Inflammatory macrophage treated with lipopolysaccharide for 1 hour (primary cell): ENCODE results near the gene IL22RA1.
A peak's percentile ranks its signal among the peaks of the same experiment; 100 is the strongest.

ENCODE experiments used
- DNase-seq, 2 donors: peaks; one replicate each; pipeline ENCODE4 v3.0.0-alpha.2; 2020 to 2022

Gene IL22RA1

DNA sequence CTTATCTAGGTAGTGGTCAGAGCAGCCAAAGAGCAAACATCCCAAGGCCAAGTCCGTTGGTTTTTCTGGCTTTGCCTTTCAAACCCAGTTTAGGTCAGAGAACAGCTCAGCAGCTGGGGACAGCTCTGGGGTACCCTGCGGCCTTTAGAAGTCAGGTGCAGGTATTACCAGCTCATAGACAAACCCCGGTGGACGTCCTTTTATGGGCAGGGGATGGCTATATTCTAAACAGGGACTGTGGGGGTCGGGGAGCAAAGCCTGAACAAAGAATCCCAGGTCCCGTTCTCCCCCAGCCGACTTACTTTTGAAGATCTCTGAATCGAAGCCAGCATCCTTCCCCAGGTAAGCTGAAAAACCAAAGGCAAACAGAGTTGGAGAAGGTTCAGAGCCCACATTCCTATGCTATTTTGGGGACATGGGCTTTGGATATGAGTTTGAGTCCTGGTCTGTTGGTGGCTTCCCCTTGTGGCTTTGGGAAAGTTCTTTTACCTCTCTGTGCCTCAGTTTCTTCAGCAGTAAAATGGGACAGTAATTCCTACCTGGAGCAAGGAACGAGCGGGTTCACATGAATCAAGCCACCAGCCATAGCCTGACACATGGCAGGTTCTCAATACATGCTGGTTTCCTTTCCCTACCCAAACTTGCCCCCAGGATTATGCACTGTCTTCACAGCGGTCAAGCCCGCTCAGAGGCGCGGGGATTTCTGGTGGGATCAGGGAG, 47.6 kb downstream of the IL22RA1 start:
- no peak for DNase-seq

- DNase-seq = no peak
Measured at GRCh38 chr1:24094554-24094953, 48.4 kb downstream of the IL22RA1 start.

DNA sequence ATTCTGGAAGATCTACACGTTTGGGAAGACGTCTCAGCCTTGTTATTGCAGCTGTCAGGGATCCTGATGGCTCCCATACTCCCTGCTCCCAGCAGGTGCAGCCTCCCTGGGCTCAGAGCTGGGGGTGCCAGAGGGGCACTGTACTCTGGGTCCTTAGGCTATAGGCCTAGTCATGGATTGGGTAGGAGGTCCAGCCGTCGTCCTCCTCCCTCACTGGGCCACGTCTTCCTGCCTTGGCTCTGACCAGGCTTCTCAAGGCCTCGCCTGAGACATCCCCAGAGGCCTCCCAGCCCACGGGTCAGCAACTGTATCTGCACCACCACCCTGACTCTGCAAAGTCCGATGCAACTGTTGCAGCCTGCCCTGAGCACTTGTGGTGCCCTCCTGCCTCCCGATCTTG, 49.2 kb downstream of the IL22RA1 start:
- no peak for DNase-seq

DNA sequence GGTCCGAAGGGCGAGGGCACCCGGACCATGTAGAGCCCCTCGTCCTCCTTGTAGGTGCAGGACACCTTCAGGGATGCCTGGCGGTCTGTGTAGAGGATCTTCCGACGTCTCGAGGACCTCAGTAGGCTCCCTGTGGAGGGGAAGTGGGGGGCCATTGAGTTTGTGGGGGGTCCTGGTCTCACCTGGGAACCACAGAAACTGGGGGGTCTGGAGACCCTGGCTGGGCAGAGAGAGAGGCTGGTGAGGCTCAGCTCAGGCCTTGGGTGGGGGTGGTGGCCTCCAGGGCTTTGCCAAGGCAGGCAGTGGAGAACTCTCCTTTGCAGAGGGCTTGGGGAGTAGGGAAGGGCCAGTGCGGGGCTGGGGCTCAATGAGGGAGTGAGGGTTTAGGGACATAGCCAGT, 50.0 kb downstream of the IL22RA1 start:
- DNase-seq = no peak

- DNase-seq = no peak
Measured at GRCh38 chr1:24091971-24092482, 50.9 kb downstream of the IL22RA1 start.

GRCh38 chr1:24090736-24091135, 52.2 kb downstream of the IL22RA1 start:
- no peak for DNase-seq

- no peak for DNase-seq
Measured at GRCh38 chr1:24089743-24090555, 53.0 kb downstream of the IL22RA1 start.

GRCh38 chr1:24089027-24089742, 53.8 kb downstream of the IL22RA1 start:
- no peak for DNase-seq

- DNase-seq = no peak
Measured at GRCh38 chr1:24086466-24086865, 56.5 kb downstream of the IL22RA1 start.

DNA sequence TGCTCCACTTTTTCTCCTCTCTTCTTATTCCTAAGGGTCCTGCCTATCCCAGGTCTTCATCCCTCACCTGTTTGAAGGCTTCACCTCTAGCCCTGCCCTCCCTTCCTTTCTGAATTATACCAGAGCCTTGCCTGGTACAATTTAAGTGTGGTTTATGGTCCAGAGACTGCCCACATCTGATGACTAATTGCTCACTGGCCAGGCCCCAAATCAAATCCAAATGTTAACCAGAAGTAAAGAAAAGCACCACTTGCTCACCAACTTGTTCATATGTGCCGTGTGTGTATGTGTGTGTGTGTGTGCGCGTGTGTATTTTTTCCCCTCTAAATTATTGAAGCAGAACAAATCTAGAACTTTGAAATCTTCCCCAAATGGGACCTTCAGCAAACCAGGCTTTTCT, 57.4 kb downstream of the IL22RA1 start:
- DNase-seq = no peak

GRCh38 chr1:24085007-24085406, 57.9 kb downstream of the IL22RA1 start:
- DNase-seq = no peak

- no peak for DNase-seq
Measured at GRCh38 chr1:24084050-24084449, 58.9 kb downstream of the IL22RA1 start.

DNA sequence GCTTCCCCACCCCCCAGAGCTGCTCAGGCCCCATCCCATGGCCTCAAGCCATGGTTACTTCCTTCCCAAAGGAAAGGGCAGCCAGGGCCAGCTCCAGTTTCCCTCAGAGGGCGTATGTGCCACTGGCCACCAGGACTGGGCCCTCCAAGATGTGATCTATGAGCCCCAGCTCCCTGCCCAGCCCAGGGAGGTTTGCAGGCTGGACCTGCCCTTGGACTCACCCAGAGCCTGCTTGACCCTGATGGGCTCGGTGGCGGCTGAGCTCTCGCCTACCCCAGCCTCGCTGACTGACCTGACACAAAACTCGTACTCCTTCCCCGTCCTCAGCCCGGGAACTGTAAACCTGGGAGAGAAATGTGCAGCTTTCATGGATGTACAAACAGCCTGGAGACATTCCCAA, 60.6 kb downstream of the IL22RA1 start:
- DNase-seq = no peak

DNA sequence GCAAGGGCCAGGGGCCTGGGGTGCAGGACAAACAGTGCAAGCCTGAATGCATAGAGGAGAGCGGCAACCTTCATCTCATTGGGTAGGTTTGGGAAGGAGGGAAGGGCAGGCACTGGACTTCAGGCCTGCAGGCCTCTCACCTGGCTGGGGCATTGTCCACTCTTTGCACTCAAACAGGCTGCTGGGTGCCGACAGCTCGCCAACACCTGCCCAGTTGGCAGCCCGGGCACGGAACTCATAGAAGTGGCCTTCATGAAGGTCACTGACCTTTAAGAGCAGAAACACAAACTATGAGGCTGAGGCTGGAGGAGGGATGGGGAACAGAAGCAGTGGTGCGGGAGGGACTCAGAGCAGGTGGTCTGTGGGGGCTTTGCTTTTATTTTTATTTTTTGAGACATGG, 61.8 kb downstream of the IL22RA1 start:
- DNase-seq = no peak

- DNase-seq = no peak
Measured at GRCh38 chr1:24080131-24080530, 62.8 kb downstream of the IL22RA1 start.

DNA sequence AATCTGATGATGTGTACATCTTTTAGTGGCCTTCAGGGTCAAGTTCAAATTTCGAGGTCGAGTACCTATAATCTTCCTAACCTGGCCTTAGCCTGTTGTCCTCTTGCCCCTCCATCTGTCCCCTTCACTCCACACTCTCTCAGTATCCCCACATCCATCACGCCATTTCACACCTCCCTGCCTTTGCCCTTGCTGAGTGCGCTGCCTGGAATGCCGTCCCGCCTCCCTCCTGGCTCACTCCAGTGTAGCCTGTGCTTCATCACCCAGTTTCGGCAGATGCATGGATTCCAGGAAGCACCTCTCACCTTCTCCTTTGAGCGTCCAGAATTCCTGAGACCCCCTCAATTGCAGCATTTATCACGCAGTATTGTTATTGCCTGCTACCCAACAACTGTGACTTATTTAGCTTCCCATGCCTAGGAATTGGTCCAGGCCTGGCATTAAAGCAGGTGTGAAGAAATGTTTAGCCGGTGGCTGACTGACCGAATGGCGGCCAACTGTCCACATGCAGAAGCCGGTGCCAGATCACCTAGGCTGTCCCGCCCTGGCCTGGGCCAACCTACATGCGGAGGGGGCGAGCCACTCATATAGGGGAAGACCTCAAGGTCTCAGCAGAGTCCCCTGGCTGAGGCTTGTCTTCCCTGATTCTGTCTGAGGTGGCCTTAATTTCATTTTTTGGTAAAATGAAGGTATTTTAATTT, 65.5 kb downstream of the IL22RA1 start:
- DNase-seq = no peak

DNA sequence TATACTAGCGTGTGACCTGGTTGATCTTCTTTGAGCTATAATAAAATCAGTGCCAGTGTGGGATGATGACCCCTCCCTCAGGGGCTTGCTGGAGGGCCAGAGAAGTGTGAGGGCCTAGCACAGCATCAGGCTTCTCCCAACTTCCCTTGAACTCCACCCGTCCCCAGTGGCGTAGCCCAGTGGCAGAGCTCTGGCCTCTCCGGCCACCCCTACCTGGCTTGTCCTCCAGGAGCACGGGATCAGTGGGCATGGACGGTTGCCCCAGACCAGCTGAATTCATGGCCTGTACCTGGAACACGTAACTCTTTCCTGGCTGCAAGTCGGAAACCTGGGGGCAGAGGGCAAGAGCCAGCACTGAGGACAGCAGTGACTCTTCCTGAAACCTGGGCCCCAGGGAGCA, 67.0 kb downstream of the IL22RA1 start:
- no peak for DNase-seq

DNA sequence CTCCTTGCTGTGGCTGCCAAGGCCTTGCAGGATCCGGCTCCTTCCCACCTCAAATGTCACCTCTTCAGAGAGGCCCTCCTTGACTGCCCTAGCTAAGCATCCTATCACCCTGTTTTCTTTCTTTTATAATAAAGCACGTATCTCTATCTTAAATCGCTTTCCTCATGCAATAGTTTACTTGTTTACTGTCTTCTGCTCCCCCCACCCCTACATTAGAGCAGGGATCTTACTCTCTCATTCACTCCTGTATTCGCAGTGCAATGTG, 67.4 kb downstream of the IL22RA1 start:
- no peak for DNase-seq

DNA sequence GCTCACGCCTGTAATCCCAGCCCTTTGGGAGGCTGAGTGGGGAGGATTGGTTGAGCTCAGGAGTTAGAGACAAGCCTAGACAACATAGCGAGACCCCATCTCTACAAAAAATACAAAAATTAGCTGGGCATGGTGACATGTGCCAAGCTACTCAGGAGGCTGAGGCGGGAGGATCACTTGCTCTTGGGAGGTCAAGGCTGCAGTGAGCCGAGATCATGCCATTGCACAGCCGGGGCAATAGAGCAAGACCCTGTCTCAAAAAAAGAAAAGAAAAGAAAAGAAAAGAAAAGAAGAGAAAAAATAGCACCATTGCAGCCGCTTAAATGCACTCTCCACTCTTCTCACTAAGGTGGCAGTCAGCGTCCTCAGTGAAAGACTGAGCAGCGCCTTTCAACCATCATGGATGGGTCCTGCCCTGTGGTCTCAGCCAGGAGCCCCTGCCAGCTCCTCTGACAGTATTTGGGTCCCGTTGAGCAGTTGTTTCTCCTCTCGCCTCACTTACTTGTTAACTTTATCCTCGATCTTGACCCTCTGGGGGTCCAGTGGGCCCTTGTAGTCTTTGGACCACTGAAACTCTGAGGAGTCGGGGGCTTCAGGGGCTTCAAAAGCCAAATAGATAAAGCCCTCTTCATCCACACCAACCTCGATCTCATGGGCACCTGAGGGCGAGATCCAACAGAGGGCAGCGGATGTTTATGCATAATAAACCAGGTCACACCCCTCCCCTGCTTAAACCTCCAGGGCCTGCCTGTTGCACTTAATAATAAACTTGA, 67.9 kb downstream of the IL22RA1 start:
- no peak for DNase-seq

GRCh38 chr1:24074196-24074595, 68.7 kb downstream of the IL22RA1 start:
- DNase-seq = no peak

DNA sequence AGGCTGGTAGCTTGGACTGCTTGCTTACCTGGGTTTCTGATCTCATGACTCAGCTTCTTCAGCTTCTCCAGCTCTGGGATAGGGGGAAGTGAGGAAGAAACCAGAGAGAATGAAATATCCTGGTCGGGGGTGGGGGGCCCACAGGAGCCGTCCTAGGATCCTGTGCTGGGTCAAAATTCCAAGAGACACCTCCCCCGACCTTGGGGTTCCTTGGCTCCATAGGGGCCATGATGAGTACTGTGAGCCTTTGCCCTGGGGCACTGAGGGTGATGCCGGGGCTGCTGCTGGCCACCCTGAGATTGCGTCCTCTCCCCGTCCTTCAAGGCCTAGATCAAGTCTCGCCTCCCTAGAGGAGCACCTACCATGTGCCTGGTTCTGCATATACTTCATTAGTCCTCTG, 71.0 kb downstream of the IL22RA1 start:
- DNase-seq = no peak

GRCh38 chr1:24070821-24071393, 72.0 kb downstream of the IL22RA1 start:
- peak; percentile 50 to 90 for DNase-seq
